Measurements from ENCODE around the gene NDUFV2.

DNA sequence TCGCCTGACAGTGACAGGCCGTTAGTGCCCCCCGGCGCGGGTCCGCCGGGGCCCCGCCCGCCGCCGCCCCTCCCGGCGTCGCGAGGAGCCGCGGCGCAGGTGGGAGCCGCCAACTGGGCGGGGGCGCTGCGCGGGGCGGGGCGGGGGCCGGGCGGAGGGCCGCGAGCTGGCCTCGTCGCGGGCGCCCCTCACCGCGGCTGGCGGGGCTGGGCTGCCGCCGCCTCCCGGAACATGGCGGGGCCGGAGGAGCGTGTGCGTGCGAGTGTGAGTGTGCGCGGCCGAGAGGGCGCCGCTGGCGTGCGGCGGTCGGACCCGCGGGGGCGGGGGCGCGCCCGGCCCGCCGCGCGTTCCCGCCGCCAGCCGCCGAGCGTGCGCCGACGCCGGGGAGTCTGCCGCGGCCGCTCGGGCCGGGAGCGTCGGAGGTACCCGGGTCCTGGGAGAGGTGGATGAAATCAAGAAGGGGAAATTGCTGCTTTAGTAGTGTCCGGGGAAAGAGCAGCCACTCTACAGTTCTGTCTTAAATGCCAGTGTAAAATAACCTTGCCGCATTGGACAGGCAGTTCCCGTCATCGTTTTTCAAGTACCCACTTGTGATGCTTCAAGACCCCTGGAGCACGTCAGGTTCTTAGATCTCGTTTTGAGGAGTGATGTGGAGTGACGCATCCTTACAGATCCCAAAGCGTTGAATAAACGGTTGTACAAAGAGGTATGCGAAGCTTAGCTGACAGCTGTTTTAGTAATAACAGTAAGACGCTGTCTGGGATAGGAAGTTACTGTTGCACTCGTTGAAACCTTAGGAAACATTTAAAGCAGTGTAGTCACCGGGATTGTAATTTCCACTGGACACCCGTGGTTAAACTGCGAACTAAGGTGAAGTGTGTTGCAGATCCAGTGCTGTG lies 34.9 kb downstream of the NDUFV2 start:
- TF ChIP-seq, protein P1, sequence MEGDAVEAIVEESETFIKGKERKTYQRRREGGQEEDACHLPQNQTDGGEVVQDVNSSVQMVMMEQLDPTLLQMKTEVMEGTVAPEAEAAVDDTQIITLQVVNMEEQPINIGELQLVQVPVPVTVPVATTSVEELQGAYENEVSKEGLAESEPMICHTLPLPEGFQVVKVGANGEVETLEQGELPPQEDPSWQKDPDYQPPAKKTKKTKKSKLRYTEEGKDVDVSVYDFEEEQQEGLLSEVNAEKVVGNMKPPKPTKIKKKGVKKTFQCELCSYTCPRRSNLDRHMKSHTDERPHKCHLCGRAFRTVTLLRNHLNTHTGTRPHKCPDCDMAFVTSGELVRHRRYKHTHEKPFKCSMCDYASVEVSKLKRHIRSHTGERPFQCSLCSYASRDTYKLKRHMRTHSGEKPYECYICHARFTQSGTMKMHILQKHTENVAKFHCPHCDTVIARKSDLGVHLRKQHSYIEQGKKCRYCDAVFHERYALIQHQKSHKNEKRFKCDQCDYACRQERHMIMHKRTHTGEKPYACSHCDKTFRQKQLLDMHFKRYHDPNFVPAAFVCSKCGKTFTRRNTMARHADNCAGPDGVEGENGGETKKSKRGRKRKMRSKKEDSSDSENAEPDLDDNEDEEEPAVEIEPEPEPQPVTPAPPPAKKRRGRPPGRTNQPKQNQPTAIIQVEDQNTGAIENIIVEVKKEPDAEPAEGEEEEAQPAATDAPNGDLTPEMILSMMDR (IDR thresholded peaks at IDR 0.05), result no peak
- TF ChIP-seq EZH2phosphoT487 (IDR thresholded peaks at IDR 0.05), result no peak

Data from neural progenitor cell (in vitro differentiated cells).